ENCODE data around the gene RPTOR.

GRCh38 chr17:80683625-80684104 lies 139.0 kb downstream of the RPTOR start:
- TF ChIP-seq, protein P1, sequence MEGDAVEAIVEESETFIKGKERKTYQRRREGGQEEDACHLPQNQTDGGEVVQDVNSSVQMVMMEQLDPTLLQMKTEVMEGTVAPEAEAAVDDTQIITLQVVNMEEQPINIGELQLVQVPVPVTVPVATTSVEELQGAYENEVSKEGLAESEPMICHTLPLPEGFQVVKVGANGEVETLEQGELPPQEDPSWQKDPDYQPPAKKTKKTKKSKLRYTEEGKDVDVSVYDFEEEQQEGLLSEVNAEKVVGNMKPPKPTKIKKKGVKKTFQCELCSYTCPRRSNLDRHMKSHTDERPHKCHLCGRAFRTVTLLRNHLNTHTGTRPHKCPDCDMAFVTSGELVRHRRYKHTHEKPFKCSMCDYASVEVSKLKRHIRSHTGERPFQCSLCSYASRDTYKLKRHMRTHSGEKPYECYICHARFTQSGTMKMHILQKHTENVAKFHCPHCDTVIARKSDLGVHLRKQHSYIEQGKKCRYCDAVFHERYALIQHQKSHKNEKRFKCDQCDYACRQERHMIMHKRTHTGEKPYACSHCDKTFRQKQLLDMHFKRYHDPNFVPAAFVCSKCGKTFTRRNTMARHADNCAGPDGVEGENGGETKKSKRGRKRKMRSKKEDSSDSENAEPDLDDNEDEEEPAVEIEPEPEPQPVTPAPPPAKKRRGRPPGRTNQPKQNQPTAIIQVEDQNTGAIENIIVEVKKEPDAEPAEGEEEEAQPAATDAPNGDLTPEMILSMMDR (IDR thresholded peaks at IDR 0.05; ENCODE audit: poor library complexity, severe bottlenecking), result no peak
- TF ChIP-seq EZH2 (IDR thresholded peaks at IDR 0.05; ENCODE audit: borderline replicate concordance, insufficient read depth, low read length, poor library complexity, severe bottlenecking), result no peak
- TF ChIP-seq EP300 (conservative IDR thresholded peaks at IDR 0.05; ENCODE audit: poor library complexity, severe bottlenecking), result no peak
- TF ChIP-seq, protein P2, sequence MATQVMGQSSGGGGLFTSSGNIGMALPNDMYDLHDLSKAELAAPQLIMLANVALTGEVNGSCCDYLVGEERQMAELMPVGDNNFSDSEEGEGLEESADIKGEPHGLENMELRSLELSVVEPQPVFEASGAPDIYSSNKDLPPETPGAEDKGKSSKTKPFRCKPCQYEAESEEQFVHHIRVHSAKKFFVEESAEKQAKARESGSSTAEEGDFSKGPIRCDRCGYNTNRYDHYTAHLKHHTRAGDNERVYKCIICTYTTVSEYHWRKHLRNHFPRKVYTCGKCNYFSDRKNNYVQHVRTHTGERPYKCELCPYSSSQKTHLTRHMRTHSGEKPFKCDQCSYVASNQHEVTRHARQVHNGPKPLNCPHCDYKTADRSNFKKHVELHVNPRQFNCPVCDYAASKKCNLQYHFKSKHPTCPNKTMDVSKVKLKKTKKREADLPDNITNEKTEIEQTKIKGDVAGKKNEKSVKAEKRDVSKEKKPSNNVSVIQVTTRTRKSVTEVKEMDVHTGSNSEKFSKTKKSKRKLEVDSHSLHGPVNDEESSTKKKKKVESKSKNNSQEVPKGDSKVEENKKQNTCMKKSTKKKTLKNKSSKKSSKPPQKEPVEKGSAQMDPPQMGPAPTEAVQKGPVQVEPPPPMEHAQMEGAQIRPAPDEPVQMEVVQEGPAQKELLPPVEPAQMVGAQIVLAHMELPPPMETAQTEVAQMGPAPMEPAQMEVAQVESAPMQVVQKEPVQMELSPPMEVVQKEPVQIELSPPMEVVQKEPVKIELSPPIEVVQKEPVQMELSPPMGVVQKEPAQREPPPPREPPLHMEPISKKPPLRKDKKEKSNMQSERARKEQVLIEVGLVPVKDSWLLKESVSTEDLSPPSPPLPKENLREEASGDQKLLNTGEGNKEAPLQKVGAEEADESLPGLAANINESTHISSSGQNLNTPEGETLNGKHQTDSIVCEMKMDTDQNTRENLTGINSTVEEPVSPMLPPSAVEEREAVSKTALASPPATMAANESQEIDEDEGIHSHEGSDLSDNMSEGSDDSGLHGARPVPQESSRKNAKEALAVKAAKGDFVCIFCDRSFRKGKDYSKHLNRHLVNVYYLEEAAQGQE (IDR thresholded peaks at IDR 0.05; ENCODE audit: borderline replicate concordance), result no peak
- no peak for TF ChIP-seq SMC3 (conservative IDR thresholded peaks at IDR 0.05; ENCODE audit: poor library complexity)
